CD4-positive, alpha-beta T cell treated with Interferon gamma for 1 hour (primary cell): Measurements from ENCODE around the gene THBS4.
"Not testable (repeated sequence)": the region's sequence is repeated elsewhere in the genome, so short reads cannot be mapped to it uniquely, and the experiment has no call there.

ENCODE experiments used
- DNase-seq: peaks from one replicate; pipeline ENCODE4 v3.0.0-alpha.2; 2020

THBS4 gene

GRCh38 chr5:80077051-80077714, 42.0 kb downstream of the THBS4 start:
- DNase-seq, result no peak

GRCh38 chr5:80078921-80079320, 43.8 kb downstream of the THBS4 start:
- DNase-seq, result no peak

DNA sequence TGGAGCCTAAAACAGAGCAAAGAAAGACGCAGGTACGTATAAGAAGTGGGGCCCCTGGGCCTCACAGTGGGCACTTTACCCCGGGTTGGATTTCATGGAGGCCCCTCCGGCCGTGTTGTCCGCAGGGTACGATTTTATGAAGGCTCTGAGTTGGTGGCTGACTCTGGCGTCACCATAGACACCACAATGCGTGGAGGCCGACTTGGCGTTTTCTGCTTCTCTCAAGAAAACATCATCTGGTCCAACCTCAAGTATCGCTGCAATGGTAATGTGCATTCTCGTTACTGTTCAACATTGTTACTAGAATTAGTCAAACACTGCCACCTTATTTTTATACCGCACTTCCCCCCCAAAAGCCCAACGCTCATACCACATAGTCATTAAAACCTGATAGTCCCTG, 47.1 kb downstream of the THBS4 start:
- DNase-seq, result no peak

DNA sequence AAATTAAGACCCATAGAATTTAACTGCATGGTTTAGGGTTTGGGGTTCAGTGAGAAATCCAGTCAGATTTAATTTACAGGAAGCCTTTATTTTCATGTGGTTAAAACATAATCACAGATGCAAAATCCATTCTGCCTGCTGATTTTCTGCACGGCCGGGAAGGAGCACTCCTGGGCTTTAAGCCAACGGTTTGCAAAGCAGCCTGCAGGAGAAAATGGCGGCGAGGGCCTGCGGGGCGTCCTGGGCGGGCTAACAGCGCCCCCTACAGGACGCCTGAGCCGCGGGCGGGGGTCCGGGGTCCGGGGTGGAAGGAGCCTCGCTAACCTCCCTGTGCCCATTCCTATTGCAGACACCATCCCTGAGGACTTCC, 47.6 kb downstream of the THBS4 start:
- DNase-seq, result peak; percentile 33

GRCh38 chr5:80083101-80083890, 48.1 kb downstream of the THBS4 start:
- no peak for DNase-seq

- DNase-seq, result no peak
These were observed 55.7 kb downstream of the THBS4 start for GRCh38 chr5:80090884-80091166.

GRCh38 chr5:80091792-80092192, 56.6 kb downstream of the THBS4 start:
- peak; percentile 14 for DNase-seq

DNA sequence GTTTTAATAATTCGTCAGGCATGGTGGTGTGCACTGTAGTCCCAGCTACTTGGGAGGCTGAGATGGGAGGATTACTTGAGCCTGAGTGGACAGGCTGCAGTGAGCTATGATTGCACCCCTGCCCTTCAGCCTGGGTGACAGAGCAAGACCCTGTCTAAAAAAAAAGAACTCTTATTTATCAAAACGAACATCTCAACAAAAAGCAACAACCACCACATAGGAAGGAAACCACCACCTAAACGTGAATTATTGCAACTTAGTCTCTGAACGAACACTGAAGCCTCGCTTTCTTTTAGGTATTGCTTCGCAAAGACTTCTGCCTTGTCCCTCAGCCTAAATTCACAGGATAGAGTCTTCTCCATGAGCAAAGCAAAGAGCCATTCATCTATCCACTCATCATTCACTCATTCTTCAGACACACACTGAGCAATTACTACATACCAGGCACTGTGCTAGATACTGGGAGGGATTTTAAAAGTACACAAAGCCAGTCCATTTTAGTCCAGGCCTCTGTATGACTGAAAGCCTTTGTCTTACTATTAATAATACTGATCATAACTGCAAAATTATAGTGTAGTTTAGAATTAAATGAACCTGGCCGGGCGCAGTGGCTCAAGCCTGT, 57.4 kb downstream of the THBS4 start:
- DNase-seq, result no peak

- DNase-seq, result no peak
These were observed 58.6 kb downstream of the THBS4 start for GRCh38 chr5:80093796-80094195.

GRCh38 chr5:80094236-80094738, 59.1 kb downstream of the THBS4 start:
- DNase-seq, result no peak

DNA sequence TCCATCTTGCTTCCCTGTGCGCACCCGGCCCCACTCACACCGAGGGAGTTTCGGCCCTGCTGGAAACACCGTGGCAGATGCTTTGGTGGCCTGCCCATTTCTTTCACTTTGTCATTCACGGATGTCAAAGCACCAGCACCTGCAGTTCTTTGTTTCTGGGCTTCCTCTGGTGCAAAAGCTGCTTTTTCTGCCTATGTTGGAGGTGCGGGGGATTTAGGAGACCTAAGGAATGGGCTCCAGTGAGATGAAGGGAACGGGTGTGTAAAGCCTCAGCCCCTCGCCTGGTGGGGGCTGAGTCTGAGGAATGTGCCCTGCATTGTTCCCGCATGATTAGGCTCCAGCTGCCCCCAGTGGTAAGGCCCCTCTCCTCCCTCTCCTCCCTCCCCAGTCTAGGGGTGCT, 62.3 kb downstream of the THBS4 start:
- DNase-seq, result no peak

GRCh38 chr5:80101993-80102392, 66.8 kb downstream of the THBS4 start:
- DNase-seq, result no peak

DNA sequence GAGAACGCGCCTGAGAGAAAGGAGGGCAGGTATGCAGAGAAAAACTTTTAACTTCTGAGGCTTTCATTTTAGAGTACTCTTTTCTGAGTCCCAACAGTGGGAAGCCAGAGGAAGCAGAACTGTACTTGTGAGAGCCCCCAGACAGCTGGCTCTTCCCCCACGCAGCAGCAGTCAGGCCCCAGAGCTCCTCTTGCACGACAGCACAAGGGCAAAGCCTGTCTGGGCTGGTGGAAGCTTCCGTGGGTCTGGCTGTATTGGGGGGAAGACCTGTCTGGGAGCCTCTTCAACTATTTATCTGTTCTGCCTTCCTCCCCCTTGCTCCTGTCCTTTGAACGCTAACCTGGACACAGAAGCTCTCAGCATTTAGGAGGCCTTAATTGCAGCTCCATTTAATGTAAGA, 68.2 kb downstream of the THBS4 start:
- DNase-seq, result no peak

- no peak for DNase-seq
These were observed 70.7 kb downstream of the THBS4 start for GRCh38 chr5:80105698-80106439.

DNA sequence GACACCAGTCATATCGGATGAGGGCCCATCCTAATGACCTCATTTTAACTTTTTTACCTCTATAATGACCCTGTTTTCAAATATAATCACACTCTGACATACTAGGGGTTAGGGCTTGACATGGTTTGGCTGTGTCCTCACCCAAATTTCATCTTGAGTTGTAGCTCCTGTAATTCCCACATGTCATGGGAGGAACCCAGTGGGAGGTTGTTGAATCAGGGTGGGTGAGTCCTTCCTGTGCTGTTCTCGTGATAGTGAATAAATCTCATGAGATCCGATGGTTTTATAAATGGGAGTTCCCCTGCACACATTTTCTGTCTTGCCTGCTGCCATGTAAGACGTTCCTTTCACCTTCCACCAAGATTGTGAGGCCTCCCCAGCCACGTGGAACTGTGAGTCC, 71.8 kb downstream of the THBS4 start:
- DNase-seq, result no peak

DNA sequence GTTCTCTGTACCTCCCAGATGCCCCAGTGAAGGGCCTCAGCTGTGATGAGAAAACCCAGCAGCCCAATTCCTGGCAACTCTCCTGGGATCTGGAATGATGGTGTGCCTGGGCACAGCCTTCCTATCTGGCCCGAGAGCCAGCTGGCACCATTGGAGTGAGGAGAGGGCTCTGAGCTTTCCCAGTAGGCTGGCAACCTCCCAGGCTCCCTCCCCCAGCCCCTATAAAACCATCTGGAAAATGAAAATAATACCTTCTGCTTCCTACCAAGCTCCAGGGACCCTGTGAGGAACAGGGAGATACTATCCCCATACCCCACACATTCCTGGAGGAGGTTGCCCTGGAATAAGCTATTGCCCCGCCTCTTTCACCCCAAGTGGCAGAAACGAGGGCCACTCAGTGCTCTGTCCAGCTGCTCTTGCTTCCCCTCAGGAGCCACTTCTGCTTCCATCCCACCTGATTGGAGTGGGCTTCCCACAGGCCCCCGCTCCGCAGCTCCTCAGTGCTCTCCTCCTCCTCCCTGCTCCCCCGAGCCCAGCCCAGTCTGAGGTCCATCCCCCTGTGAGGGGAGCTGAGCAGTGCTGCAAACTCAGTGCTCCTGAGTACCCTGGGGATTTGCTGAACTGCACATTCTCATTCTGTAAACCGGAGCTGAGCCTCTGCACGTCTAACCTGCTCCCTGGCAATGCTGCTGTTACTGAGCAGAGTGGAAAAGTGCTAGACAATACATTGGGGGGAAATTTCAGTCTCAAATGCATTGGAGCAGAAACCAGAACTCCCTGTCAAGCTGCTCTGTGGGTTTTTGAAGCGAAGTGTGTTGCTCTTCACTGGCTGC, 74.7 kb downstream of the THBS4 start:
- no peak for DNase-seq

DNA sequence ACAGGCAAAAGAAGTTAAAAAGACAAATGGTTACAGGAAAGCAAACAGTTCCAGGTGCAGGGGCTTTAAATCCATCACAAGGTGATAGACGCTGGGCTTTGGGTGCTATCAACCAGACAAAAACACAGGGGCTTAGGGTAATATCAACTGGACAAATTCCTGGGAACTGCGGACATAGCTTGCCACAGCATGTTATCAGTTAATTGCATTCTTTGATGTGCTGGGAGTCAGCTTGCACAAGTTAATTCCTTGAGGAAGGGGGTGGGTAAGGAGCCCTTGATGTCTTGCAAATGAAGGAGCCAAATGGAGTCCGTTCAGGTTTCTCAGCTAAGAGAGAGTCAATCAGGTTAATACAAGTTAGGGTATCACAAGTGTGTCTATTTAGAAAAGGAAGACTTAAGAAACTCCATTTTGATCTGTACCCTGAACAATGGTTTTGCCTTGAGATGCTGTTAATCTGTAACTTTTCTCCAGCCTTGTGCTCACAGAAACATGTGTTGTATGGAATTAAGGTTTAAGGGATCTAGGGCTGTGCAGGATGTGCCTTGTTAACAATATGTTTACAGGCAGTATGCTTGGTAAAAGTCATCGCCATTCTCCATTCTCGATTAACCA, 76.3 kb downstream of the THBS4 start:
- DNase-seq, result not testable (repeated sequence)

DNA sequence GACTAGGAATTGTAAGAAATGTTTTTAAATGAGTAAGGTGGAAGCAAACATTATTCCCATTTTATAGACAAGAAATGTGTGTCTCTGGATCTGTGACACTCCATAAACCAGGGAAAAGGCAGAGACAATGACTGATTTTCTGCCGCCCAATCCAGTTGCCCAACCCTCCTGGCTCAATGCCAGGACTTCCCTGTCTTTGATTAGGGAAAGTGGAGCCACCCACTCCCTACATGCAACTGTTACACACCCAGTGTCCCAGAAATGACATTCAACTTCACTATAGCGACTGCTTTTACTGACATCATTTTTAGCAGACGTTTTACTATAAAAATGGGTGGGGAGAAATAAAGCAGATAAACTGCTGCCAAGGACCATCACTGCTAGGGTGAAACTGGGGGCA, 79.7 kb downstream of the THBS4 start:
- DNase-seq, result no peak

- no peak for DNase-seq
These were observed 80.9 kb downstream of the THBS4 start for GRCh38 chr5:80116000-80116399.

DNA sequence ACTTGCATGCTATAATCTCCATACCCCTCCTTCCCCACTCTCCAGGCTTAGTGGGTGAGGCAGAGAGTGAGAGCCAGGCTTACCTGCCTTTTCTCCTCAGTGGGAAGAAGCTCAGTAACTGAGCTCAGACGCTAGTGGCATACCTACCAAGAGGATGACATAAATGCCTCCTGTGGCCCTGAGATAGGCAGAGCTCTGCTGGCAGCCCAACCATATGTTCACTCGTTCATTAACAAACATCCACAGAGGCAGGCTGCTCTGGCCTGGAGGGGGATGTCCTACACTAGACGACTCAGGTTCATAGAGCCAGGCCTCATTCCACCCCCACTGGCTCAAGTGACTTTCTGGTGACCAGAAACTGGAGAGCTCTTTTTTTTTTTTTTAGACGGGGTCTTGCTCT, 81.3 kb downstream of the THBS4 start:
- DNase-seq, result no peak

DNA sequence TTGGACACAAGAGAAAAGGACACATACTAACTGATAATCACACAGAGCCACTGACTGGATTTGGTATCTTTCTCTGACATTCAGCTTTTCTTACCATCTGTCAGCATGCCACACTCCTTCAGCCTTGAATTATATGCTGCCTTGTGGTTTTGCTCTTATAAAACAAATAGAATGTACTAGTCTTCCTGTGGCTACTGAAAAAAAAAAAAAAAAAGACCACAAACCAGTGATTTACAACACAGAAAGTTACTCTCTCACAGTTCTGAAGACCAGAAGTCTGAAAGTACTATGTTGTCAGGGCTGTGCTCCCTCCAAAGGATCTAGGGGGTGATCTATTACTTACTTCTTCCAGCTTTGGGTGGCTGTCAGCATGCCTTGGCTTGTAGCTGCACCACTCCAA, 82.3 kb downstream of the THBS4 start:
- no peak for DNase-seq

DNA sequence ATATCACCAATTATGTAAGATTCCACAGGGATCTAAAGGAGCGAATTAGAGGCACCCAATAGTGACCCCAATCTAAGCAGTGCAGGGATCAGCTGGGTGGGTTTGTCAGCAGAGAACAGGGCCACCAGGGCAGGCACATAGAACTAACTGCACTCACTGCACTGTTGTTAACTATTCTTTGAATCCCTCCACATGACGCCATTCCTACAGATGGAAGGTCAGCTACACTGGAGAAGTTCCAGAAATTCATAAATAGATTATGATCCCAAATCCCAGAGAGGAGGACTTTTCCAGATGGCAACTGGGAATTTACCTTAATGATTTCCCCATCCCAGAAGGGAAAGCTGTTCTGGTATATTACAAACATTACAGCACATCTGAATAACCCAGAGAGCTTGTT, 84.2 kb downstream of the THBS4 start:
- DNase-seq, result no peak
